Stimulated activated CD4-positive, alpha-beta T cell treated with anti-CD3 and anti-CD28 coated beads, Interleukin-2, amount 100 ng/mL, for 48 hours (primary cell): ENCODE results near the gene RTN3.
"Not testable (repeated sequence)": the region's sequence is repeated elsewhere in the genome, so short reads cannot be mapped to it uniquely, and the experiment has no call there.

Source experiments
- DNase-seq, 2 donors: peaks; one replicate each; pipeline ENCODE4 v3.0.0-alpha.2; 2020

Gene RTN3

GRCh38 chr11:63681321-63682065, at the start of gene RTN3:
Gene RTN3, plus strand, starts transcription at chr11:63681500. Its CDS starts 137 bp downstream, at chr11:63681637.
- peak; percentile 97 to 98 for DNase-seq

- peak; percentile 60 for DNase-seq
These were observed 45.4 kb upstream of the RTN3 start for GRCh38 chr11:63635762-63636465.

GRCh38 chr11:63638436-63638835, 42.9 kb upstream of the RTN3 start:
- DNase-seq, result not testable (repeated sequence)

GRCh38 chr11:63639199-63639832, 42.0 kb upstream of the RTN3 start:
- DNase-seq, result no peak

- DNase-seq, result no peak
These were observed 39.6 kb upstream of the RTN3 start for GRCh38 chr11:63641727-63642126.

- DNase-seq, result no peak
These were observed 38.1 kb upstream of the RTN3 start for GRCh38 chr11:63643205-63643604.

GRCh38 chr11:63652671-63653070, 28.6 kb upstream of the RTN3 start:
- DNase-seq, result no peak

- no peak for DNase-seq
These were observed 20.3 kb upstream of the RTN3 start for GRCh38 chr11:63660972-63661371.

GRCh38 chr11:63663809-63664208, 17.5 kb upstream of the RTN3 start:
- DNase-seq, result no peak

- no peak for DNase-seq
These were observed 14.4 kb upstream of the RTN3 start for GRCh38 chr11:63666874-63667273.

GRCh38 chr11:63667995-63668795, 13.1 kb upstream of the RTN3 start:
- no peak for DNase-seq

- no peak for DNase-seq
These were observed 11.2 kb upstream of the RTN3 start for GRCh38 chr11:63670096-63670432.

- peak in 1 of 2 donors; percentile 23 for DNase-seq
These were observed 10.6 kb upstream of the RTN3 start for GRCh38 chr11:63670433-63671321.

- peak; percentile 87 to 88 for DNase-seq
These were observed 9.8 kb upstream of the RTN3 start, which contains the start of gene ATL3 for GRCh38 chr11:63671322-63672155. Gene ATL3, minus strand, starts transcription at chr11:63671376. Its CDS starts 41 bp downstream, at chr11:63671335.

- DNase-seq, result no peak
These were observed 9.2 kb upstream of the RTN3 start for GRCh38 chr11:63672156-63672463.

- no peak for DNase-seq
These were observed 8.3 kb upstream of the RTN3 start for GRCh38 chr11:63672936-63673539.

- no peak for DNase-seq
These were observed 7.7 kb upstream of the RTN3 start for GRCh38 chr11:63673579-63673978.

GRCh38 chr11:63680834-63681320, 423 bp upstream of the RTN3 start:
- DNase-seq, result peak in 1 of 2 donors; percentile 16

GRCh38 chr11:63682066-63683021, 1.0 kb downstream of the RTN3 start:
- peak in 1 of 2 donors; percentile 12 for DNase-seq
